HG03175 (cell line): Measurements from ENCODE around the gene MMAB.
"Not testable (repeated sequence)": the region's sequence is repeated elsewhere in the genome, so short reads cannot be mapped to it uniquely, and the experiment has no call there.

ENCODE experiments used
- ATAC-seq: cut with Tn5 transposase; IDR thresholded peaks from one replicate; pipeline ENCODE4 v1.9.1; 2021; ENCODE audit warnings: mild to moderate bottlenecking, moderate library complexity; ENCODE audit not compliant: unreplicated experiment

MMAB gene

GRCh38 chr12:109604132-109604585, 30.9 kb upstream of the MMAB start:
- ATAC-seq: no peak

- not testable (repeated sequence) for ATAC-seq
Measured at GRCh38 chr12:109602132-109602531, 28.8 kb upstream of the MMAB start.

- no peak for ATAC-seq
Measured at GRCh38 chr12:109601557-109601956, 28.3 kb upstream of the MMAB start.

DNA sequence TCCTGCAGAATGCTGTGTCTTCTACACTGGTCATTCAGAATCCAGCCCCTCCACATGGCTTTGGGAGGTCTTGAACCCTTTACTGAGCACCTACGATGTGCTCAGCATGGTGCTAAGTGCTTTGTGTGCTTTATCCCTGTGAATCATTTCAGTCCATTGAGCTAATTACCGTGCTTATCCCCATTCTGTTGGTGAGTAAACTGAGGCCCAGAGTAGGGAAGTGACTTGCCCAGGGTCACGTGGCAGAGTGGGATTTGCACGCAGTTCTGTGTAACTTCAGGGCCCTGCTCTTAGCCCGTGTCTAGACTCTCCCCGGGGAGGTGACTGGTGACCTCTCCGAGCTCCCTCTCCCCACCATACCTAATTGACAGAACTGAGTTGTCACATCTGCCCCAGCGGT, 27.7 kb upstream of the MMAB start:
- no peak for ATAC-seq

GRCh38 chr12:109600481-109600880, 27.2 kb upstream of the MMAB start:
- no peak for ATAC-seq

DNA sequence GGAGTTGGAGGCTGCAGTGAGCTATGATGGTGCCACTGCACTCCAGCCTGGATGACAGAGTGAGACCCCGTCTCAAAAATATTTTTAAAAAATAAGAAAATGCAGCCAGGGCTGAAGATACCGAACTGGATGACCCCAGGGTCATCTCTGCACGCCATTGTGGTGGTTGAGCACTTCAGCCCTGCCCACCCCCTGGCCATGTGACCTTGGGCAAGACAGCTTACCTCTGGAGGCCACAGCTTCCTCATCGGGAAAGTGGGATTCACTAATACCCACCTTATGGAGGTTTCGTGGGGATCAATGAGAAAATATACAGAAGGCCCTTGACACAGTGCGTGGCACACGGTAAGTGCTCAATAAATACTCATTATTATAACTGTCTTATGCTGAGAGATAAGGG, 25.8 kb upstream of the MMAB start:
- no peak for ATAC-seq

DNA sequence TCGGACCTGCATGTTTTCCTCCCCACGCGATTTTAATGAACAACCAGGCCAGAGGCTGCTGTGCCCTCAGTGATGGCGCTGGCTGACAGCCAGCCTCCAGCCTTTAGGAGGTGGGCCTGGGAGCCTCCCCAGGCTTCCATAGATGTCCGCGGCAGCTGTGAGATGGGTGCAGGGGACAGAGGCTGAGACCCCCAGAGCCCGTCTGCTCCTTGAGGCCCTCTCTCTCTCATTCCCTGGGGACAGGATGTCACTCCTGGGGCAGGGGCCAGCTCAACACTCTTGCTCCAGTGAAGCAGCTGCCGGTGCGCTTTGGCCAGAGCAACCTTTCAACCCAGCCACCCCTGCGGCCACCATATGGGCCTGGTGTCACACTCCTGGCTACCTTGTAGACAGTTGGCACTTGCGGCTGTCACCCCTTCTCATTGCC, 25.1 kb upstream of the MMAB start:
- ATAC-seq: no peak

DNA sequence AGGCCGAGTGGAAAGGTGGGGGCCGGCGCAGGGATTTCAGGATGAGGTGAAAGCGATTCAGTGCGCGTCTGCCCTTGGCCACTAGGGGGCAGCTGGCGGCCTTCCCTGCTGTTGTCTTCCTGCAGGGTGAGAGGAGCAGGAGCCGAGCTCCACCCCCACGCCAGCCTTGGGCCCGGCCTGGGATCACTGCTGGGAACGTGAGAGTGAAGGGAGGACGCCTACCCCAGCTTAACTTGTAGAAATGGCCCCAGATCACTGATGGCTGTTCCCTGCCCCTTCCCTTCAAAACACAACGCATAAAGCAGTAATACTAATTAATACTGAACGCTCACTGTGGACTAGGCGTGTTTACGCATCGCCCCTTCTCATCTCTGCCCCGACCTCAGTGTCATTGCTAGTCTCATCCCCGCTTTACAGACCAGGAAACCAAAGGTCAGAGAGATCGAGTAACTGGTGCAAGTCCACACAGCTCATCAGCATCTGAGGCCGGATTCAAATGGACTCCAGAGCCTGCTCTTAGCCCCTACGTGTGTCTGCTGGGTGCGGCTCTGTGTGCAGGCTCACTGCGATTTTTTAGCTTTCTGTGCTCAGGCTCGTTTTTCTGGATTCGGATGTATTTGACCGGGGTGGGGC, 24.6 kb upstream of the MMAB start:
- ATAC-seq: peak; percentile 58

DNA sequence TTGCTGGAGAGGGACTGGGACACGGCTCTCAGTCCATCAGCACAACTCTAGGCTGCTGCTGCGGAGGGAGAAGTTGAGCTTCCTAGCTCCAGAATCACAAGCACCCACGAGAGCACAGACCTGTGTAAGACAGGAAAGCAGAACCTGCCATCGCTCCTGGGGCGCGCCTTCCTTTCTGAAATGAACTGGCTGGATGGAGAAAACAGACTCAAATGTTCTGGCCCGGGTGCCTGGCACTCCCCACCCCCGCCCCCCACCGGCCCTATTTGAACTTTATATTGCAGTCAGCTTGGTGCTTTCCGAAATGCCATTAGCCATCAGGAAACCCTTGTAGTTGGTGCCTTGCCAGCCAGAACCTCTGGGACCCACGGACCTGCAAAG, 24.1 kb upstream of the MMAB start:
- ATAC-seq: no peak

- ATAC-seq: no peak
Measured at GRCh38 chr12:109596418-109597244, 23.3 kb upstream of the MMAB start.

DNA sequence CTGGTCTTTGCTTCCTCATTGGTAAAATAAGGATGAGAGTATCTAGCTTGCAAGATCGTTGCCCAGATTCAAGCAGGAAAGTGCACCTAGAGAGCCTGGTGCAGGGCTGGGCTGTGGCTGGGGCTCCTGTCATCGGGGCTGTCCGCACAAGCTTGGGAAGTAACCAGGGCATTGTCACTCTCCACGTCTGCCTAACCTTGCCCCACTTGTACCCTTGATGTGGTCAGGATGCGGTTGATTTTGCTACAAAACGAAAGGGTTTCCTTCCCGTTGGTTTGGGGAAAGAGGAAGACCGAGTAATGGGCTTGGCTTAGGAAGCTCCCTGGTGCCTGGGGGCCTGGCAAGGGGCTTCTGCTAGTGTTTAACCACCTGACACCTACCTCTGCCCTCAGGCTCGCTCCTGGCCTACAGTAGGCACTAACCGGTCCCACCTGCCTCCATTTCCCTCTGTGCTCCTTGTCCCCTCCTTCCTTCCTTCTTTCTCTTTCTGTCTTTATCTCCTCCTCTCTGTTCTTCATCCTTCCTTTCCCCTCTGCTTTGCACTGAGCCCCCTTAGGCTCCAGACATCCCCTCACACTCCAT, 22.1 kb upstream of the MMAB start:
- no peak for ATAC-seq

DNA sequence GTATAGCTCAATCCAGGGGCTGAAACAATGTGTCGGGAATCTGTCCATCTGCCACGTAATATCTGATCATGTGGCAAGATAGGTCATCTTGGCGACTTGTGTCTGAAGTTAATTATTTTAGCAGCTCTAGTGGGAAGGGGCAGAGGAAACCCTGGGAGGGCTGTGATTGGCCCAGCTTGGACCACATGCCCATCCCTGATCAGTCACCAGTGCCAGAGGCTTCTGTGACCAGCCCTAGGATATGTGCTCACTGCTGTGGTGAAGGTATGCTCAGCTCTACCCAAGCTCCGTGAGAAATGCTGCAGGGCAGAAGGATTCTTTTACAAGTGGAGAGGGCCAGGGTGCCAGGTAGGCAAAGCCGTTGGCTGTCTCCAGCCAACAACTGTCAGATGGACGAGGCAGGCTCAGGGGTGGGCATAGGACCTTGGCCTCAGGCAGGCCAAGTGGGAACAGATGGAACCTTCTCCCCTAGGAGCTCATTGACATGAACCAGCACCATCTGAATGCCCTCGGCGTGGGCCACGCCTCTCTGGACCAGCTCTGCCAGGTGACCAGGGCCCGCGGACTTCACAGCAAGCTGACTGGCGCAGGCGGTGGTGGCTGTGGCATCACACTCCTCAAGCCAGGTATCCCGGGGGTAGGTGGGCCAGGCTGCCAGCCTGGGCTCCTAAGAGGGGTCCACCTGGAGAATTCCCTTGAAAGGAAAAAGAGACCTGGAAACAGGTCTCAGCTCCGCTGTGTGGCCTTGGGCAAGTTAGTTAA, 21.4 kb upstream of the MMAB start:
- ATAC-seq: no peak

GRCh38 chr12:109592905-109593272, 19.6 kb upstream of the MMAB start:
- no peak for ATAC-seq

DNA sequence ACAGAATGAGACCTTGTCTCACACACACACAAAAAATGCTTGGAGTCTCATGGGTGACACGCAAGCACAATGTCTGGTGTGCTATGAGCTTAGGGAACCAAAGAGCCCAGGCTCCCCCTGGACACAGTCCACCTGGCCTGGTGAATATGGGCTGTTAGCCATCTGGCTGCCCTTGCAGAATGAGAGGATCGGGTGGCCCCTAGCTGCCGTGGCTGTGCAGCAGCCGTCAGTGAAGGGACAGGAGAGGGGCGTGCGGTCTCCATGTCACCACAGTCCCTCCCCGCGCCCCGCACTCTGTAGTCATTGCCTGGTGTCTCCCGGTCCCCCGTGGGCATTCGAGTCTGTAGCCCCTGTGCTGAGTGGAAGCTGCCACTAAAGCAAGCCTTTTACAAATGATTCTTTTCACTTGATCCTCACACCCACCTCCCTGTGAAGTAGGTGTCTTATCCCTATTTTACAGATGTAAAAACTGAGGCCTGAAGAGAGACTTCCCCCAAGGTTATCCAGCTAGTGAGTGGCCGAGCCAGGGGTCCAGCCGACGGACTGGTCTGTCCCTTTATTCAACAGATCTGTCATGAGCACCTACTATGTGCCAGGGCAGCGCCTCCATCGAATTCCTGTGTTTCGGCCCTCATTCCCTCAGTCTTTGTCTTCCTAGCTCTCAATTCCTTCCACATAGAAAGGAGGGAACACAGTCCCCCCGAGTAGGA, 19.0 kb upstream of the MMAB start:
- ATAC-seq: no peak

- ATAC-seq: no peak
Measured at GRCh38 chr12:109591041-109591440, 17.7 kb upstream of the MMAB start.

- no peak for ATAC-seq
Measured at GRCh38 chr12:109590566-109590965, 17.3 kb upstream of the MMAB start.

- no peak for ATAC-seq
Measured at GRCh38 chr12:109589691-109590245, 16.5 kb upstream of the MMAB start.

DNA sequence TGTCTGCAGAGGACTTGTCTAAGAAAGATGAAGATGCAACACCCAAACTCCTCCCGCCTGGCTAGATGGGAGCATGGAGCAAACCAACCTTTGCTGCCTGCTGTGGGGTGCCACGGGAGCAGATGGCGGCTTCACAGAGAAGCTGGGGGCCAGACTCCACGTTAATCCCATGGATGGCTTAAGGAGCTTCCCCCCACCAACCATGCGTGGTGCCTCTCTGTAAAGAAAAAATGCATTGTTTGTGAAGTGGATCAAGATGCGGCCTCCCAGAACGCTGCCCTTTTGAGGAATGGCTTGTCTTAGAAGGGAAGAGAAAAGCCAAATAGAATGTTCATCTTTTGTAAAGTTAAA, 15.9 kb upstream of the MMAB start:
- ATAC-seq: no peak

GRCh38 chr12:109588461-109589239, 15.3 kb upstream of the MMAB start:
- no peak for ATAC-seq

DNA sequence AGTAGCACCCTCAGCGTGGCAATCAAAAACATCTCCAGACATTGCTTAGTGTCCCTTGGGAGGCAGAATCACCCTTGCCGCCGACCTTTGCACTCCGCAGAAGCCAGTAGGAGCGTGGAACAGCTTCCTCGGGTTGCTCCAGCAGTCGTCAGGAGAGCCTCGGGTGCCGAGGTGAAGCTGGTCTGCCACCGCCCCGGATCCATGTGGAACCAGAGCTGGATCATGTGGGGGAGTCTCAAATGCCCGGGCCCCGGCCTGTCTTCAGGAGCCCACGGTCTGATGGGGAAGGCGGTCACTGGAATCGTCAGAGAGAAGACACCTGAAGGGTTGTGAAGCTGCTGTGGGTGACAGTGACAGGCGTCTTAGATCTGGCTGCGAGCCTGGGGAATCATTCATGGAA, 14.6 kb upstream of the MMAB start:
- ATAC-seq: no peak
